HG02840 (cell line): ENCODE data around the gene CNTN4.
A peak's percentile ranks its signal among the peaks of the same experiment; 100 is the strongest.

Experiments used
- ATAC-seq: cut with Tn5 transposase; IDR thresholded peaks from one replicate; pipeline ENCODE4 v1.9.1; 2021; ENCODE audit warnings: mild to moderate bottlenecking, moderate library complexity, moderate number of reproducible peaks; ENCODE audit not compliant: unreplicated experiment, low FRiP score

Gene CNTN4

GRCh38 chr3:2934541-2934940, 835.9 kb downstream of the CNTN4 start:
- ATAC-seq: no peak

GRCh38 chr3:2937055-2937454, 838.4 kb downstream of the CNTN4 start:
- ATAC-seq: no peak

- no peak for ATAC-seq
These were observed 838.9 kb downstream of the CNTN4 start for GRCh38 chr3:2937592-2937991.

DNA sequence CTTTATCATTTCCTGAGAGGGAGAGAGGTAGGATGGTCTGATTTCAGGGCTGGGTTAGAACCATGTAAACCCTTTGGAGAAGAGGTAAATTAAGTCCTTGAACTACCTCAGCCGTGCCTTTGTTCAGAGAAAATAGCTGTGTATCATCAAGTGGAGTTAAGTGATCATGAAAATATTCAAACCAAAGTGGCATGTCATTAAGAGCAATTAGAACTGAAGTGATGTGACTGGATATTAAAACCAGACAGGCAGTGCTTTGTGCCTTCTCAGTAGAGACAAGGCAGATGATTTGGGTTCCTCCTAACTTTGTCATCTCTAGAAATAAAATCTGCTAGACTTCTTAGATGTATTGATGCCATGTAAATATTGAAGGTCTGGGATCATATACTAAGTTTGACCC, 840.0 kb downstream of the CNTN4 start:
- no peak for ATAC-seq

DNA sequence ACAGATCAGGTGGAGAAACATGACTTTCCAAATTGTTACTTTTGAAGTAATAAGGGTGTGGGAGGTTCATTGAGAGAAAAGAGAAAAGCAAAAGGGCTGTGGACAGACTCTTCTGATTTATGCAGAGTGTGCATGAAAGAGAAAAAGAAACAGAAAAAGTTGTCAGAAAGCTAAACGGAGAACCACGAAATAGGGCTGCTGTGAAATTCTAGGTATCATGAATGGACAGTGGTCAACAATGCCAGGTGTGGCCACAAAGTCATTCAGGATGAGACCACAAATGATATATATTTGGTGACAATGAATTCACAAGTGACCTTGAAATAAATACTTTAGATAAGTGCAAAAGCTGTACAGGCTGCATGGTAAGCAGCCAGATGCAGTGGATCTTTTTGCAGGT, 841.4 kb downstream of the CNTN4 start:
- ATAC-seq: no peak

DNA sequence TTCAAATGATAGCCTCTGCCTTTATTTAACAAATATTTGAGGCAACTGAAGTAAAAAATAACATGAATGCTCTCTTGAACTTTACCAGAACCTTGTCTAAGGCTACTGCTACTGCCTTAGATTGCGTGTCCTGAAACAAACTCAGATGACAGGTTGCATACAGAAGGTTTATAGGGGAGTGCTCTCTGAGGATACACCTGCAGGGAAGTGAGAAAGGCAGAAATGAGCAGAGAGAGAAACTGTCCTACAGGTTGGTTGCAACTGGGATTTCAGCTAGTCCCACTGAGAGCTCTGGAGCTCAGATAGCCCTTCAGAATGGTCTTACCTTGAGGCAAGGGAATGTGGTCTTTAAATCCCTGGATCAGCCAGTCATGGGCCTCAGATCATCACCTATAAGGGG, 846.0 kb downstream of the CNTN4 start:
- peak; percentile 94 for ATAC-seq

DNA sequence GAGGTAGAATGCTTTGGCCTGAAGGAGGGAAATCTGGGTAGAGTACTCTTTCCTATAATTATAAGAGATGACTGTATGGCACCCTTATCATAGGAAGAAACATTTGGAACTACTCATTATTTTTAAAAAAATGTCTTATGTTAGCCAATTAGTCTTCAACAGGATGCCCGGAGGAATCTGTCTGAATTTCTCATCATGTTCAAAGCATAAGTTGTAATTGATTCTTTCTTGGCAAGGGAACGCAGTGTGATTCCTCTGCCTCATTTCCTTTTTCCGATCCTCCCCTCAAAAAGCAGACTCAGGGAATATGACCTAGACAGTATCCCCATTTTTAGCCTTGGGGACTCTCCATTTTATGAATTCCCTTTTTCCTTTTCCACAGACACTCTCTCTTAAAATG, 846.5 kb downstream of the CNTN4 start:
- peak; percentile 10 for ATAC-seq

GRCh38 chr3:2947536-2947935, 848.9 kb downstream of the CNTN4 start:
- no peak for ATAC-seq

DNA sequence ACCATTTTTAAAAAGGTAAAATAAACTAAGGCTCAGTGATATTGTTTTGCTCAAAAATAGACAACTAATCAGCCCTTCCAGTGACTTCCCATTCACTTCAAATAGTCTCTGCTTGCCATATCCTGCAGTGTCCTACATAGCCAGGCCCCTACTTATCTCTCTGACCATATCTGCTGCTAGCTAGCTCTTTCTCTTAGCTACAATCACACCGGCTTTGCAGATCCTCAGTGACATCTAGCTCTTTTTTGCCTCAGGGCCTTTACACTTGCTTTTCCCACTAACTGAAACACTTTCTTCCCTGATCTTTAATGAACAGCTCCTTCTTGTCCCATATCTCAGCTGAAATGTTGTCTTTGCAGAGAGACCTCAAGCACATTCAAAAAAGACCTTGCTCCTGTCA, 850.2 kb downstream of the CNTN4 start:
- no peak for ATAC-seq

DNA sequence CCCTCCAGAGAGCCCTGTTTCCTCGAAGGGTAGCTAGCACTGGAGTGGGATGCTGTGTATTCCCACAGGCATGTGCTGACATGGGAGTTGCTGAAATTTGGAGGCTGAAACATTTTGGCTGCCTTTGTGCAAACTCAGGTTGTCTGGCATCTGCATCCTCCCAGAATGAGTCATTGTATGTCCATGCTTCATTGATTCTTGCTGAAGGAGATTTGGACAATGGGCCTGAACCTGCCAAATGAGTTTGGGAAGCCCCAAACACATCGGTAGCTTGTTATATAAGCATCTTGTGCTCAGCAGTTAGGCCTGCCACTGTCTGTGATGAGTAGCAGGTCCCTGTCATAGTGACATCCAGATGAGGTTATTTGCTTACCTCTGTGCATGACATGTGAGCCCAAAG, 851.5 kb downstream of the CNTN4 start:
- no peak for ATAC-seq

DNA sequence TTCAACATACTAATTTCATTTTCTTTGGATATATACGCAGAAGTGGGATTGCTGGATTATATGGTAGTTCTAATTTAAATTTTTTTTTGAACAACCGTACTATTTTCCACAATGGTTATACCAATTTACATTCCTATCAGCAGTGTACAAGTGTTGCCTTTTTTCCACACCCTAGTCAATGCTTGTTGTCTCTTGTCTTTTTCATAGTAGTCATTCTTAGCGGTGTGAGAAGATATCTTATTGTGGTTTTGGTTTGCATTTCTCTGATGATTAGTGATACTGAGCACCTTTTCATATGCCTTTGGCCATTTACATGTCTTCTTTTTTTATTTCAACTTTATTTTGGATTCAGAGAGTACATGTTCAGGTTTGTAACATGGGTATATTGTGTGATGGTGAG, 858.4 kb downstream of the CNTN4 start:
- ATAC-seq: no peak

DNA sequence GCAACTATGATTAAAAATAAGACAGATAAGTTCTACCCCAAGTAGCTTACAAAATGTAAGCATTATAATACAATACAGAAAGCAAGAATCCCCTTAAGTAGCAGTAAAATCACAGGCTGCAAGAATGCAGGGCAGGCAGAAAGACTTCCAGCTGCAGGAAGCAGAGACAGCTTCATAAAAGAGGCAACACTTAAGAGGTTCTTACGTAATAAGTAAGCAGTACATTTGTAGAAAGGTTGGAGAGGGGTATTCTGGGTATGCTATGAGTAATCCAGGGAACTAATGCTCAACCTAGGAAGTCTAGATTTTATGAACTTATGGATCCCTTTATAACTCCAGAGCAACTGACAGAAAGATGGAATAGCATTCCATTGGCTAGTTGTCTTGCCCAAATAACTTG, 859.9 kb downstream of the CNTN4 start:
- ATAC-seq: no peak

GRCh38 chr3:2961576-2961975, 862.9 kb downstream of the CNTN4 start:
- no peak for ATAC-seq

DNA sequence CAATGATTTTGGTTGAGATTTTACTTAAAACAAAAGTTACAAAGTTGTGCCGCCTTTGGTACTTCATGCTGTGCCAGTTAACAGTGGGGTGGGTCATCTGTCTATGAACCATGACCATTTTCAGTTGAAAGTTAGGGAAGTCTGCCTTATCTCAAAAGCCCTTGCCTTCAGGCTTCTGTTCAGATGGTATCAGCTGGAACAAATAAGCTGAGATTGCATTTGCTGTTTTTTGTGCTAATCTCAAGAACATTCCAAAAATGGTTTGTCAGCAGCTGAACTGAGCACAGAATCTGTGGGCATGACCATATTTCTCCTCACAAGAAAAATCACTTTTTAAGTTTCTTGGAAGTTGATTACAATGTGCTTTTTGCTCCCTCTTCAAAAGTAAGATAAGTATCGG, 869.2 kb downstream of the CNTN4 start:
- no peak for ATAC-seq

- no peak for ATAC-seq
These were observed 869.8 kb downstream of the CNTN4 start for GRCh38 chr3:2968475-2968874.

DNA sequence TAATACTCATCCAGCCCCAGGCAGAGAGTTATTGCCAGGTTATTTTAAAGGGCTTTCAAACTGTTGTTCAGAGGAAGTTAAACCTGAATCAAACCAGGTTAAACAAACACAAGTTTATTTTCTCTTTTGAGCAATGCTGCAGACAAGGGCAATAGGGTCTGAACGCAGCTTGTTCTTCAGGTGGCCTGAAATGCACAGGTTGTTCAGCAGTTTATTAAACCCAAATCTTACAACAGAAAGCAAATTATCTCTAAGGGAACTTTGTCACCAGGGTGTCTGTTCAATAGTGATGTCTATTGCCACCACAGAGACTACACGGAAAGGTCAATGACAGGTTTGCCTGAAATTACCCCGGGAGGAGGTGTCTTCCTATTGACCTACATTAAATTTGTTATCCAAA, 877.5 kb downstream of the CNTN4 start:
- no peak for ATAC-seq

- no peak for ATAC-seq
These were observed 878.1 kb downstream of the CNTN4 start for GRCh38 chr3:2976796-2977195.

DNA sequence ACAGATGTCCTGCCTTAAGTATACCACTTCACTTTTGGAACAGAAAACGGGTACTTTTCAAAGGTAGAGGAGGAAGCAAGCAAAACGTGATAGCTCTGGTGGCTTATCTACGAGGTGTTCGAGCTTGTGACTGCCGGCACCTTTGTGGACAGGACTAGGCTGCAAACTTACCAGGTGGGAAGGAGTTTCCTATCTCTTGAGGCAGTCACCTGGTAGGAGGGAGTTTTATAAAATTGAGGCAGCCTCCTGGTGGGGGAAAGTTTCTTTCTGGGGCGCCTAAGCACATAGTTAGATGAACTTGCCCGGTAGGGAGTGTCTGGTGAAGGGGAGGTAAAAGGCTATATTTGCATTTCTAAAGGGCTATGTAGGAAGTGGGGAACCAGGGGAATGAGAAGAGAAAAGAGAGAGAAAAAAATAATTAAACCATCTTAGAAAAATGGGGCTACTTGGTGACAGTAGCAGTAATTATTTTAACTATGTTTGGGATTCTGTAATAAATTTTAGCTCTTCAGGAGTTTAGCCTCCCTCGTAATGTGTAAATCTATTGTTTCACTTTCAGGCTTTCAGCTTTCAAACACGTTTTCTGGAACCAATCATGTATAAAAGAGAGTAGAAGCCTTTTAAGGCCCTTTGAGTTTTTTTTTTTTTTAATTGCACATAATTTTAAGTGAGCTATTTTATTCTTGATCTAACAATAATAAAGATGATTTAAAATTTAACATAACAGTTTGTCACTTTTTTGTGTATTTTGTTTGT, 880.5 kb downstream of the CNTN4 start:
- ATAC-seq: no peak

DNA sequence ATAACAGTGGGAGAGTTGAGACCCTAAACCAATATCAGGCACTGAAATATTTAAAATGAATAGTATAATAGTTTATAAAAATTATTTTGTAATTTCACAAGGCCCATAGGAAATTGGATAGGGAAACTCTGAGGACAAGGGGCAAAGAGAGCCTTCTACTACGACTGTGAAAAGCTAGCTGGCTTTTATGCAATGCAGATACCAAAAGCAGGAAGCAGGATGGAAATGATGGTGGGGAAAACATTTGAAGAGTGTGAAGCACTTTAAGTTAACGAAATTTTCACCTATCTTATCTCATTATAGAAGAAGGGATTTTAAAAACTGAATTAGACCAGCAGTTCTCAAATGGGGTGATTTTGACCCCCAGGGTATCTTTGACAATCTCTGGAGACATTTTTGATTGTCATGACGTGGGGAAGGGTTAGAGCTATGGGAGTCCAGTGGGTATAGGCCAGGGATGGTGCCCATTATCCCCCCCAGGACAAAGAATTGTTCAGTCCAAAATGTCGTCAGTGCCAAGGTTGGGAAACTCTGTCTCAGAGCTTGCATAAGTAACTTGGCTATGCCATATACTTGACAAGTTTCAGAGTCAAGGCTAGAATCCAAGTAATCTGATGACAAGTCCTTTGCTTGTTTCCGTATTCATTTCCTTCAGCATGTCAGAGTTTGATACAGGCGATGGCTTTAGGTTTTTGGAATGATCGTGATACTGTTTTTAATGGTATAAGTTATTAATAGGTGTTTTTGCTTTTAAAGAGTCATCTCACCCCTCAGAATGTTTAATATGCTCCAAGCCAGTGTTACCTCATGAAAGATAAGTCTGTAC, 885.6 kb downstream of the CNTN4 start:
- ATAC-seq: no peak

- no peak for ATAC-seq
These were observed 886.2 kb downstream of the CNTN4 start for GRCh38 chr3:2984831-2985220.

GRCh38 chr3:2985479-2985878, 886.8 kb downstream of the CNTN4 start:
- ATAC-seq: no peak

- no peak for ATAC-seq
These were observed 893.9 kb downstream of the CNTN4 start for GRCh38 chr3:2992534-2992933.
